Esophagus muscularis mucosa (tissue), 3 donors: ENCODE measurements around the gene MUC5B.

ENCODE experiments used
- CTCF ChIP-seq, 3 experiments: fragments of 200-600 bp in 2 of 3; fragments of 450-650 bp in 1 of 3; sonication (generic) in 2 of 3; IDR thresholded peaks; one replicate each; pipeline ENCODE4 v1.5.1; 2017 to 2019; ENCODE audit warnings: antibody characterized with exemption in 3 of 3, mild to moderate bottlenecking in 2 of 3, moderate library complexity in 1 of 3
- POLR2A ChIP-seq: fragments of 450-650 bp; IDR thresholded peaks from one replicate; pipeline ENCODE4 v1.6.1; 2017; ENCODE audit warnings: antibody characterized with exemption, moderate library complexity, mild to moderate bottlenecking, low read depth
- POLR2AphosphoS5 ChIP-seq, 2 donors: sonication (generic); formaldehyde crosslinking; IDR thresholded peaks; one replicate each; pipeline ENCODE4 v1.6.1; 2017; ENCODE audit warnings: antibody characterized with exemption in 2 of 2

DNA sequence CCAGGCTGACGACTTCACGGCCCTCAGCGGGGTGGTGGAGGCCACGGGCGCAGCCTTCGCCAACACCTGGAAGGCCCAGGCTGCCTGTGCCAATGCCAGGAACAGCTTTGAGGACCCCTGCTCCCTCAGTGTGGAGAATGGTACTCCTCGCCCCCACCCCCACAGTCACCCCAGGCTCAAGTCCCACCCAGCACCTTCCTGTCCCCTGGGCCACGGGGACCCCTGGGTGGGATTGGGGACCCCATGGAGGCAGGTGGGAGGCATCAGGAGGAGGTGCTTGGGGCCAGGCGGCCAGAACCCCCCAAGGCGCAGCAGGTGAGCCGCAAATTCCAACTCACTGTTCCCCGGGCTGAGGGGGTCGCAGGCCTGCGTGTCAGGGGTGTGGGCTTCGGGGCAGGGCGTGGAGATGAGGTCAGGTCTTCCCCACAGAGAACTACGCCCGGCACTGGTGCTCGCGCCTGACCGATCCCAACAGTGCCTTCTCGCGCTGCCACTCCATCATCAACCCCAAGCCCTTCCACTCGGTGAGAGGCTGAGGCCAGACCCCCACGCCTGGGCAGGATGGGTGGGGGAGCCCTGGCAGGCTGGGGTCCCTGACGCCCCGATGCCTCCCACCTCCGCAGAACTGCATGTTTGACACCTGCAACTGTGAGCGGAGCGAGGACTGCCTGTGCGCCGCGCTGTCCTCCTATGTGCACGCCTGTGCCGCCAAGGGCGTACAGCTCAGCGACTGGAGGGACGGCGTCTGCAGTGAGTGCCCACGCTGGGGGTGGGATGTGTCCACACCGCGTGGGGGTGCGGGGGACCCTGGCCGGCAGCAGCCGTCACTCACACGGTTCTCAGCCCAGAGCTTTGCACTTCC lies 9.4 kb downstream of the MUC5B start:
- no peak for TF ChIP-seq CTCF (IDR thresholded peaks at IDR 0.05)
- TF ChIP-seq POLR2AphosphoS5 (IDR thresholded peaks at IDR 0.05) = no peak
- TF ChIP-seq POLR2A = no peak
